CD4-positive, alpha-beta T cell (primary cell): ENCODE measurements around the gene ZNF432. TPM values are rescaled to one million over a fixed set of nuclear protein-coding genes. Genes with fewer than 3 reads are reported as not detected.

ENCODE experiments used
- ATAC-seq: fragments of 200-7000 bp; cut with Tn5 transposase; one replicate; pipeline ENCODE4 v1.10.0; 2022; ENCODE audit warnings: mild to moderate bottlenecking; ENCODE audit not compliant: poor library complexity
- CTCF ChIA-PET: fragments of 350-600 bp; sonication (Branson Sonifier 250); formaldehyde crosslinking; loops from one replicate; lab custom pipeline; 2021; ENCODE audit warnings: antibody characterized with exemption, inconsistent platforms; lab: Charles Lee
- POLR2A ChIA-PET: fragments of 350-600 bp; sonication (Branson Sonifier 250); formaldehyde crosslinking; loops from one replicate; lab custom pipeline; 2021; ENCODE audit warnings: antibody characterized with exemption, inconsistent platforms; lab: Charles Lee
- DNase-seq, 14 experiments: peaks; one replicate each; pipeline ENCODE4 v3.0.0-alpha.2; 2013 to 2020; ENCODE audit warnings: mixed read lengths in 2 of 14
- H3K27ac ChIP-seq, 2 donors: one replicate each; pipeline versions ENCODE4 v1.5.1 to v1.7.0; 2013; ENCODE audit warnings: low read length in 2 of 2, low read depth in 1 of 2, mild to moderate bottlenecking in 1 of 2
- H3K27me3 ChIP-seq, 2 experiments: 1 replicate in 1 of 2; 2 replicates in 1 of 2; pipeline versions ENCODE4 v1.6.1 to v1.7.0; 2013; ENCODE audit warnings: low read length in 2 of 2, control low read depth in 1 of 2, mild to moderate bottlenecking in 1 of 2, moderate library complexity in 1 of 2; ENCODE audit not compliant: insufficient read depth in 2 of 2, control insufficient read depth in 1 of 2
- H3K36me3 ChIP-seq: one replicate; pipeline ENCODE4 v1.6.1; 2013; ENCODE audit warnings: low read length, control low read depth; ENCODE audit not compliant: insufficient read depth
- H3K4me1 ChIP-seq: one replicate; pipeline ENCODE4 v1.6.1; 2013; ENCODE audit warnings: low read length, control low read depth; ENCODE audit not compliant: insufficient read depth
- H3K4me3 ChIP-seq: one replicate; pipeline ENCODE4 v1.5.1; 2013; ENCODE audit warnings: mild to moderate bottlenecking, low read length, moderate library complexity
- H3K9me3 ChIP-seq, 2 experiments: 1 replicate in 1 of 2; 2 replicates in 1 of 2; pipeline versions ENCODE4 v1.6.1 to v1.7.0; 2013; ENCODE audit warnings: low read length in 2 of 2, mild to moderate bottlenecking in 2 of 2, control low read depth in 1 of 2, moderate library complexity in 1 of 2; ENCODE audit not compliant: control insufficient read depth in 1 of 2, insufficient read depth in 1 of 2
- H3K27ac Mint-ChIP-seq: one replicate; pipeline ENCODE4 v1.8.0; 2020; ENCODE audit warnings: mixed read lengths
- H3K27me3 Mint-ChIP-seq: one replicate; pipeline ENCODE4 v1.8.0; 2021; ENCODE audit warnings: mixed read lengths
- H3K36me3 Mint-ChIP-seq: one replicate; pipeline ENCODE4 v1.8.0; 2021; ENCODE audit warnings: low read depth, mixed read lengths
- H3K4me1 Mint-ChIP-seq: one replicate; pipeline ENCODE4 v1.8.0; 2021; ENCODE audit warnings: low read depth, mixed read lengths
- H3K4me3 Mint-ChIP-seq: one replicate; pipeline ENCODE4 v1.8.0; 2020; ENCODE audit warnings: mild to moderate bottlenecking, mixed read lengths
- H3K9me3 Mint-ChIP-seq: one replicate; pipeline ENCODE4 v1.8.0; 2020; ENCODE audit warnings: mixed read lengths
- intact Hi-C, 2 experiments: fragments of 100-400 bp; cut with DNase I in 1 of 2; cut with micrococcal nuclease in 1 of 2; formaldehyde crosslinking; loops; one replicate each; pipeline versions ENCODE4 v1.15.1 to v1.9.0; 2023 to 2025; cut with DNase I, micrococcal nuclease
- total RNA-seq, 174 experiments: library from RNA in 2 of 174; stranded (reverse) in 2 of 174; gene quantifications; one replicate each; pipeline ENCODE4 v1.2.3 and lab custom pipeline; 2021 to 2026
- TF ChIP-seq, protein P1 (sequence below): fragments of 200-600 bp; IDR thresholded peaks from one replicate; pipeline ENCODE4 v1.8.0; 2022; ENCODE audit warnings: antibody characterized with exemption, mild to moderate bottlenecking

ZNF432 gene
- total RNA-seq, 2 experiments from 2014 or later, result 16.3 to 19.2 TPM

GRCh38 chr19:52039169-52039568 is 9.5 kb downstream of the ZNF432 start:
- no peak overlapping the region for H3K4me3 ChIP-seq
- no peaks in the 10 kb centered on the region for H3K27me3 ChIP-seq
- H3K36me3 ChIP-seq, result peaks cover 85% of the 10 kb centered on the region
- no peak overlapping the region for H3K27ac ChIP-seq
- peaks cover 99% of the 10 kb centered on the region for H3K36me3 Mint-ChIP-seq
- DNase-seq (no peak), ATAC-seq (no peak)
- H3K4me1 ChIP-seq, result no peaks in the 10 kb centered on the region
- no peaks in the 10 kb centered on the region for H3K4me1 Mint-ChIP-seq
- H3K27ac Mint-ChIP-seq, result no peak overlapping the region
- peaks cover 26% of the 10 kb centered on the region for H3K9me3 Mint-ChIP-seq
- intact Hi-C loops, result no loop called here
- ChIA-PET POLR2A (no interaction called here), CTCF (no interaction called here)
- H3K4me3 Mint-ChIP-seq, result no peak overlapping the region
- TF ChIP-seq, protein P1, sequence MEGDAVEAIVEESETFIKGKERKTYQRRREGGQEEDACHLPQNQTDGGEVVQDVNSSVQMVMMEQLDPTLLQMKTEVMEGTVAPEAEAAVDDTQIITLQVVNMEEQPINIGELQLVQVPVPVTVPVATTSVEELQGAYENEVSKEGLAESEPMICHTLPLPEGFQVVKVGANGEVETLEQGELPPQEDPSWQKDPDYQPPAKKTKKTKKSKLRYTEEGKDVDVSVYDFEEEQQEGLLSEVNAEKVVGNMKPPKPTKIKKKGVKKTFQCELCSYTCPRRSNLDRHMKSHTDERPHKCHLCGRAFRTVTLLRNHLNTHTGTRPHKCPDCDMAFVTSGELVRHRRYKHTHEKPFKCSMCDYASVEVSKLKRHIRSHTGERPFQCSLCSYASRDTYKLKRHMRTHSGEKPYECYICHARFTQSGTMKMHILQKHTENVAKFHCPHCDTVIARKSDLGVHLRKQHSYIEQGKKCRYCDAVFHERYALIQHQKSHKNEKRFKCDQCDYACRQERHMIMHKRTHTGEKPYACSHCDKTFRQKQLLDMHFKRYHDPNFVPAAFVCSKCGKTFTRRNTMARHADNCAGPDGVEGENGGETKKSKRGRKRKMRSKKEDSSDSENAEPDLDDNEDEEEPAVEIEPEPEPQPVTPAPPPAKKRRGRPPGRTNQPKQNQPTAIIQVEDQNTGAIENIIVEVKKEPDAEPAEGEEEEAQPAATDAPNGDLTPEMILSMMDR, result no peak
- no peaks in the 10 kb centered on the region for H3K27me3 Mint-ChIP-seq
- H3K9me3 ChIP-seq, result peaks cover 40 to 85% of the 10 kb centered on the region in 2 experiments

- Mint-ChIP-seq H3K27me3 (no peaks in the 10 kb centered on the region), H3K36me3 (peaks cover 83% of the 10 kb centered on the region), H3K27ac (no peak overlapping the region)
Measured at GRCh38 chr19:52034051-52034728, 14.4 kb downstream of the ZNF432 start.

DNA sequence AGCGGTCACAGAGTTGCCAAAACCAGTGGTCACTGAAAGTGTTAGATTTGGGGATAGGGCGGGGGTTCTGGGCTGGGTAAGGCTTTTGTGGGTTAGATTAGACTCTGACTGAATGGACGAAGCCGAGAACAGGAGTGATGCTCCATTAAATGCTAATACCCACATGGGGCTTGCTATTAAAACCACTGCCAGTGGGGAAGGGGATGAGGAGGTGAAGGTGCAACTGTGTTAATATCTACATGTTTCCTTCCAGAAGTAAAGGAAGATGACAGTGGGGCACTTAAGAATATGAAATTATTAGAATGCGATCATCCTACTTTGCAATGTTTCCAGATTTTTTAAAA is 19.9 kb downstream of the ZNF432 start:
- Histone ChIP-seq H3K4me1 (peaks cover 16% of the 10 kb centered on the region), H3K4me3 (peak overlapping the region; percentile 85), H3K27ac (peak overlapping the region; percentile 89 to 90), H3K36me3 (peaks cover 23% of the 10 kb centered on the region), H3K27me3 (no peaks in the 10 kb centered on the region), H3K9me3 (peaks cover 19 to 65% of the 10 kb centered on the region in 2 experiments)
- Mint-ChIP-seq H3K4me1 (peaks cover 38% of the 10 kb centered on the region), H3K36me3 (peaks cover 83% of the 10 kb centered on the region), H3K4me3 (peak overlapping the region; percentile 95), H3K27ac (peak overlapping the region; percentile 93), H3K27me3 (no peaks in the 10 kb centered on the region), H3K9me3 (peaks cover 18% of the 10 kb centered on the region)
- TF ChIP-seq, protein P1, result no peak
- DNase-seq, result no peak
- POLR2A ChIA-PET, result interaction anchor here (0.5 to 2.2 kb wide), 7 partner anchors 13 to 502 kb away, joined by 3 to 37 read pairs (median 4); partner anchors contain the start of genes PPP2R1A, ZNF432, ZNF615 and ZNF836
- peak; percentile 21 for ATAC-seq
- intact Hi-C loops, result loop anchor here (1.0 to 5.0 kb wide), 4 partner anchors 20 to 101 kb away; partner anchors contain the start of genes ZNF350 (in 1 of the 2), ZNF432 (in 1 of the 2) and ZNF613 (in 1 of the 2)
- CTCF ChIA-PET, result interaction anchor here (1.5 kb wide), 1 partner anchor 20 kb away, joined by 3 read pairs; the partner anchor contains the start of gene ZNF615

More at GRCh38 chr19:52034051-52034728, 14.4 kb downstream of the ZNF432 start:
- no peaks in the 10 kb centered on the region for H3K4me1 ChIP-seq
- H3K36me3 ChIP-seq, result peaks cover 49% of the 10 kb centered on the region
- no peak overlapping the region for H3K4me3 ChIP-seq
- DNase-seq, result no peak
- H3K4me3 Mint-ChIP-seq, result no peak overlapping the region
- ChIA-PET CTCF (no interaction called here), POLR2A (no interaction called here)
- H3K27me3 ChIP-seq, result no peaks in the 10 kb centered on the region
- H3K4me1 Mint-ChIP-seq, result no peaks in the 10 kb centered on the region
- H3K9me3 Mint-ChIP-seq, result peaks cover 18% of the 10 kb centered on the region
- intact Hi-C loops, result no loop called here
- ATAC-seq, result no peak
- H3K27ac ChIP-seq, result no peak overlapping the region
- TF ChIP-seq, protein P1, result no peak
- H3K9me3 ChIP-seq, result peaks cover 46 to 92% of the 10 kb centered on the region in 2 experiments
